Measurements from ENCODE around the gene PSTPIP1. TPM values are rescaled to one million over a fixed set of nuclear protein-coding genes. Genes with fewer than 3 reads are reported as not detected.

The PSTPIP1 gene
- total and polyA plus RNA-seq, 10 of the 15 experiments (the other 5 are each of a cell fraction or from before 2014, with no cell fraction given) = 0.50 to 29.3 (median 14.5) TPM

DNA sequence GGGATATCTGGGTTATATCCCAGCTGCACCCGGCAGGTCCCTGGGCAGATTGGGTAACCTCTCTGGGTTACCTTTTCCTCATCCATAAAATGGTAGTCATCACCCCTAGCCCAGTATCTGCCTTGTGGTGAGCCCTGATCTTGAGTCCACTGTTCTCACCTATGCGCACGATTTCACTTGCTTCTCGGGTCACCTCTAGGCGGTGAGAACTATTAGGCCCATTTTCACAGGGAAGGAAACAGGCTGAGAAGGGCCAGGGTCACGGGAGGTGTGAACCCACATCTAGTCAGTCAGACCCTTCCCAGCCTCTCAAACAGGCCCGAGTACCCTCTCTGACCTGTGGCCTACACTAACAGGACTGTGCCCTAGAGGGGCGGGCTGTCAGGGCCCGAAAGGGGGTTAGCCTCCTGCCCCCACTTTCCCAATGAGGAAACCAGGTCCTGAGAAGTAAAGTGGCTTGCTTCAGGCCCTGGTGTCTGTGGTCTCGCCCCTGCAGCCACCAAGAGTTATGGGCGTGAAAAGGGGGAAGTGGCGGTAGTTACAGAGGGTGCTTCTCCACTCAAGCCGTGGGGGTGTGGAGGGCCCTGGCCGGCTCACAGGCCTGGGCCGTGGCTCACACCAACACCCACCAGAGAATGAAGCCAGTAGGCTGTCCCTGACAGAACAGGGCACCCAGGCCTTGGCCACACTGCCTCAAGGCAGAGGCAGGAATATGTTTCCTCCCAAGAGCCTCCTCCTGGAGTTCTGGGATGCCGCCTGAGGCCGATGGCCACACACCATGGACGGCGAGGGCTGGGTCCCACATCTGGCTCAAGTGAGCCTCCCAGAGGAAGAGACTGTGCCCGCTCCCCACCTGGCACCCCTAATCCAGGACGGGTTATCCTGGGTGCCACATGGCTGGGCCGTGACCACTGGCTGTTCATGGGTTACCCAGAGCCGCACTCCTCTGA is 19.5 kb downstream of the PSTPIP1 start (continued):
- TF ChIP-seq, protein P1, sequence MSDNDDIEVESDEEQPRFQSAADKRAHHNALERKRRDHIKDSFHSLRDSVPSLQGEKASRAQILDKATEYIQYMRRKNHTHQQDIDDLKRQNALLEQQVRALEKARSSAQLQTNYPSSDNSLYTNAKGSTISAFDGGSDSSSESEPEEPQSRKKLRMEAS (IDR thresholded peaks at IDR 0.05; ENCODE audit: low read depth, low read length) = no peak
- peak; percentile 58 for TF ChIP-seq SP1 (IDR thresholded peaks at IDR 0.05; ENCODE audit: low read depth, low read length)
- TF ChIP-seq, protein P2, sequence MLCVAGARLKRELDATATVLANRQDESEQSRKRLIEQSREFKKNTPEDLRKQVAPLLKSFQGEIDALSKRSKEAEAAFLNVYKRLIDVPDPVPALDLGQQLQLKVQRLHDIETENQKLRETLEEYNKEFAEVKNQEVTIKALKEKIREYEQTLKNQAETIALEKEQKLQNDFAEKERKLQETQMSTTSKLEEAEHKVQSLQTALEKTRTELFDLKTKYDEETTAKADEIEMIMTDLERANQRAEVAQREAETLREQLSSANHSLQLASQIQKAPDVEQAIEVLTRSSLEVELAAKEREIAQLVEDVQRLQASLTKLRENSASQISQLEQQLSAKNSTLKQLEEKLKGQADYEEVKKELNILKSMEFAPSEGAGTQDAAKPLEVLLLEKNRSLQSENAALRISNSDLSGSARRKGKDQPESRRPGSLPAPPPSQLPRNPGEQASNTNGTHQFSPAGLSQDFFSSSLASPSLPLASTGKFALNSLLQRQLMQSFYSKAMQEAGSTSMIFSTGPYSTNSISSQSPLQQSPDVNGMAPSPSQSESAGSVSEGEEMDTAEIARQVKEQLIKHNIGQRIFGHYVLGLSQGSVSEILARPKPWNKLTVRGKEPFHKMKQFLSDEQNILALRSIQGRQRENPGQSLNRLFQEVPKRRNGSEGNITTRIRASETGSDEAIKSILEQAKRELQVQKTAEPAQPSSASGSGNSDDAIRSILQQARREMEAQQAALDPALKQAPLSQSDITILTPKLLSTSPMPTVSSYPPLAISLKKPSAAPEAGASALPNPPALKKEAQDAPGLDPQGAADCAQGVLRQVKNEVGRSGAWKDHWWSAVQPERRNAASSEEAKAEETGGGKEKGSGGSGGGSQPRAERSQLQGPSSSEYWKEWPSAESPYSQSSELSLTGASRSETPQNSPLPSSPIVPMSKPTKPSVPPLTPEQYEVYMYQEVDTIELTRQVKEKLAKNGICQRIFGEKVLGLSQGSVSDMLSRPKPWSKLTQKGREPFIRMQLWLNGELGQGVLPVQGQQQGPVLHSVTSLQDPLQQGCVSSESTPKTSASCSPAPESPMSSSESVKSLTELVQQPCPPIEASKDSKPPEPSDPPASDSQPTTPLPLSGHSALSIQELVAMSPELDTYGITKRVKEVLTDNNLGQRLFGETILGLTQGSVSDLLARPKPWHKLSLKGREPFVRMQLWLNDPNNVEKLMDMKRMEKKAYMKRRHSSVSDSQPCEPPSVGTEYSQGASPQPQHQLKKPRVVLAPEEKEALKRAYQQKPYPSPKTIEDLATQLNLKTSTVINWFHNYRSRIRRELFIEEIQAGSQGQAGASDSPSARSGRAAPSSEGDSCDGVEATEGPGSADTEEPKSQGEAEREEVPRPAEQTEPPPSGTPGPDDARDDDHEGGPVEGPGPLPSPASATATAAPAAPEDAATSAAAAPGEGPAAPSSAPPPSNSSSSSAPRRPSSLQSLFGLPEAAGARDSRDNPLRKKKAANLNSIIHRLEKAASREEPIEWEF (IDR thresholded peaks at IDR 0.05; ENCODE audit: insufficient replicate concordance, low read depth, low read length) = peak; percentile 20
- no peak for TF ChIP-seq E2F8 (IDR thresholded peaks at IDR 0.05; ENCODE audit: low read depth, partially characterized antibody)
- TF ChIP-seq NR2C1 (IDR thresholded peaks at IDR 0.05) = peak; percentile 28; the same call in 1 of the 2 replicates
- TF ChIP-seq POLR2AphosphoS2 (IDR thresholded peaks at IDR 0.05; ENCODE audit: low read depth, low read length) = no peak
- no peak for TF ChIP-seq TAF1 (IDR thresholded peaks at IDR 0.05; ENCODE audit: borderline replicate concordance, low read depth, low read length)
- peak; percentile 82 for TF ChIP-seq PAX5 (IDR thresholded peaks at IDR 0.05; ENCODE audit: borderline replicate concordance, low read depth, low read length)
- TF ChIP-seq TCF3 (IDR thresholded peaks at IDR 0.05; ENCODE audit: borderline replicate concordance, insufficient read depth, low read depth, low read length) = no peak
- no peak for TF ChIP-seq HCFC1 (IDR thresholded peaks at IDR 0.05; ENCODE audit: low read length)
- no peak for TF ChIP-seq TCF12 (IDR thresholded peaks at IDR 0.05; ENCODE audit: low read depth, low read length)
- TF ChIP-seq, protein P3, sequence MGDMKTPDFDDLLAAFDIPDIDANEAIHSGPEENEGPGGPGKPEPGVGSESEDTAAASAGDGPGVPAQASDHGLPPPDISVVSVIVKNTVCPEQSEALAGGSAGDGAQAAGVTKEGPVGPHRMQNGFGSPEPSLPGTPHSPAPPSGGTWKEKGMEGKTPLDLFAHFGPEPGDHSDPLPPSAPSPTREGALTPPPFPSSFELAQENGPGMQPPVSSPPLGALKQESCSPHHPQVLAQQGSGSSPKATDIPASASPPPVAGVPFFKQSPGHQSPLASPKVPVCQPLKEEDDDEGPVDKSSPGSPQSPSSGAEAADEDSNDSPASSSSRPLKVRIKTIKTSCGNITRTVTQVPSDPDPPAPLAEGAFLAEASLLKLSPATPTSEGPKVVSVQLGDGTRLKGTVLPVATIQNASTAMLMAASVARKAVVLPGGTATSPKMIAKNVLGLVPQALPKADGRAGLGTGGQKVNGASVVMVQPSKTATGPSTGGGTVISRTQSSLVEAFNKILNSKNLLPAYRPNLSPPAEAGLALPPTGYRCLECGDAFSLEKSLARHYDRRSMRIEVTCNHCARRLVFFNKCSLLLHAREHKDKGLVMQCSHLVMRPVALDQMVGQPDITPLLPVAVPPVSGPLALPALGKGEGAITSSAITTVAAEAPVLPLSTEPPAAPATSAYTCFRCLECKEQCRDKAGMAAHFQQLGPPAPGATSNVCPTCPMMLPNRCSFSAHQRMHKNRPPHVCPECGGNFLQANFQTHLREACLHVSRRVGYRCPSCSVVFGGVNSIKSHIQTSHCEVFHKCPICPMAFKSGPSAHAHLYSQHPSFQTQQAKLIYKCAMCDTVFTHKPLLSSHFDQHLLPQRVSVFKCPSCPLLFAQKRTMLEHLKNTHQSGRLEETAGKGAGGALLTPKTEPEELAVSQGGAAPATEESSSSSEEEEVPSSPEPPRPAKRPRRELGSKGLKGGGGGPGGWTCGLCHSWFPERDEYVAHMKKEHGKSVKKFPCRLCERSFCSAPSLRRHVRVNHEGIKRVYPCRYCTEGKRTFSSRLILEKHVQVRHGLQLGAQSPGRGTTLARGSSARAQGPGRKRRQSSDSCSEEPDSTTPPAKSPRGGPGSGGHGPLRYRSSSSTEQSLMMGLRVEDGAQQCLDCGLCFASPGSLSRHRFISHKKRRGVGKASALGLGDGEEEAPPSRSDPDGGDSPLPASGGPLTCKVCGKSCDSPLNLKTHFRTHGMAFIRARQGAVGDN (IDR thresholded peaks at IDR 0.05) = peak; percentile 75
- peak; percentile 88 for TF ChIP-seq NBN (IDR thresholded peaks at IDR 0.05)
- TF ChIP-seq ZSCAN29 (IDR thresholded peaks at IDR 0.05) = no peak
- TF ChIP-seq CHD2 (IDR thresholded peaks at IDR 0.05; ENCODE audit: borderline replicate concordance, low read depth, low read length) = peak; percentile 53; the same call in 1 of the 2 replicates
